Central memory CD4-positive, alpha-beta T cell (primary cell): ENCODE data around the gene TTC28.
"Not testable (repeated sequence)": the region's sequence is repeated elsewhere in the genome, so short reads cannot be mapped to it uniquely, and the experiment has no call there.

Experiments used
- DNase-seq: peaks from one replicate; pipeline ENCODE4 v3.0.0; 2022
- total RNA-seq, 3 experiments: gene quantifications; one replicate each; lab custom pipeline; 2026; lab: John Stamatoyannopoulos, UW

The TTC28 gene
- 0.63 to 5.4 (median 1.4) reads per million in 3 experiments for total RNA-seq

- DNase-seq = peak; percentile 7
Measured at GRCh38 chr22:28679611-28680287, at the start of gene TTC28. Gene TTC28, minus strand, starts transcription at chr22:28679840. Its CDS starts 117 bp downstream, at chr22:28679723.

GRCh38 chr22:28728621-28729313, 49.1 kb upstream of the TTC28 start:
- no peak for DNase-seq

GRCh38 chr22:28728002-28728401, 48.4 kb upstream of the TTC28 start:
- DNase-seq = no peak

GRCh38 chr22:28718044-28718443, 38.4 kb upstream of the TTC28 start:
- no peak for DNase-seq

GRCh38 chr22:28716686-28717085, 37.0 kb upstream of the TTC28 start:
- no peak for DNase-seq

GRCh38 chr22:28715611-28716010, 36.0 kb upstream of the TTC28 start:
- no peak for DNase-seq

- DNase-seq = no peak
Measured at GRCh38 chr22:28714043-28714628, 34.5 kb upstream of the TTC28 start.

- DNase-seq = no peak
Measured at GRCh38 chr22:28711820-28712777, 32.5 kb upstream of the TTC28 start.

GRCh38 chr22:28711341-28711740, 31.7 kb upstream of the TTC28 start:
- DNase-seq = no peak

GRCh38 chr22:28710576-28711191, 31.0 kb upstream of the TTC28 start:
- DNase-seq = no peak

- DNase-seq = no peak
Measured at GRCh38 chr22:28710107-28710506, 30.5 kb upstream of the TTC28 start.

GRCh38 chr22:28706845-28707244, 27.2 kb upstream of the TTC28 start:
- no peak for DNase-seq

- no peak for DNase-seq
Measured at GRCh38 chr22:28703436-28703835, 23.8 kb upstream of the TTC28 start.

- DNase-seq = no peak
Measured at GRCh38 chr22:28702891-28703290, 23.3 kb upstream of the TTC28 start.

- not testable (repeated sequence) for DNase-seq
Measured at GRCh38 chr22:28693041-28693760, 13.6 kb upstream of the TTC28 start.

GRCh38 chr22:28689796-28690195, 10.2 kb upstream of the TTC28 start:
- not testable (repeated sequence) for DNase-seq

GRCh38 chr22:28682966-28683365, 3.3 kb upstream of the TTC28 start:
- not testable (repeated sequence) for DNase-seq

GRCh38 chr22:28680813-28681490, 1.3 kb upstream of the TTC28 start:
- DNase-seq = not testable (repeated sequence)

- DNase-seq = peak; percentile 8
Measured at GRCh38 chr22:28678778-28679610, 646 bp downstream of the TTC28 start.

GRCh38 chr22:28678170-28678569, 1.5 kb downstream of the TTC28 start:
- not testable (repeated sequence) for DNase-seq
